DLD1 (cell line): ENCODE results near the gene GRAP2.

Source experiments
- in situ Hi-C: cut with HindIII; loops from 2 replicates; pipeline ENCODE4 v1.10.0; 2017; ENCODE audit warnings: low sequenced_read_pairs

Gene GRAP2

GRCh38 chr22:39923696-39924095, 22.8 kb downstream of the GRAP2 start:
- in situ Hi-C loops, result no loop called here

GRCh38 chr22:39924286-39924685, 23.4 kb downstream of the GRAP2 start:
- in situ Hi-C loops, result no loop called here

GRCh38 chr22:39925273-39925672, 24.4 kb downstream of the GRAP2 start:
- in situ Hi-C loops, result no loop called here

GRCh38 chr22:39925909-39926679, 25.2 kb downstream of the GRAP2 start:
- in situ Hi-C loops, result no loop called here

GRCh38 chr22:39926753-39927152, 25.9 kb downstream of the GRAP2 start:
- in situ Hi-C loops, result no loop called here

- in situ Hi-C loops, result no loop called here
These were observed 26.7 kb downstream of the GRAP2 start for GRCh38 chr22:39927544-39927943.

GRCh38 chr22:39928536-39929520, 27.9 kb downstream of the GRAP2 start:
- in situ Hi-C loops, result no loop called here

GRCh38 chr22:39931251-39931650, 30.4 kb downstream of the GRAP2 start:
- in situ Hi-C loops, result loop anchor here (5.0 kb wide), 1 partner anchor 74 kb away; no protein-coding TSS in a partner anchor

GRCh38 chr22:39932166-39932565, 31.3 kb downstream of the GRAP2 start:
- in situ Hi-C loops, result loop anchor here (5.0 kb wide), 1 partner anchor 75 kb away; no protein-coding TSS in a partner anchor

GRCh38 chr22:39932918-39933649, 32.2 kb downstream of the GRAP2 start:
- in situ Hi-C loops, result loop anchor here (5.0 kb wide), 1 partner anchor 76 kb away; no protein-coding TSS in a partner anchor

- in situ Hi-C loops, result loop anchor here (5.0 kb wide), 1 partner anchor 76 kb away; no protein-coding TSS in a partner anchor
These were observed 32.9 kb downstream of the GRAP2 start for GRCh38 chr22:39933741-39934140.

- in situ Hi-C loops, result no loop called here
These were observed 34.2 kb downstream of the GRAP2 start for GRCh38 chr22:39935116-39935515.

- in situ Hi-C loops, result no loop called here
These were observed 34.7 kb downstream of the GRAP2 start for GRCh38 chr22:39935612-39936011.

- in situ Hi-C loops, result no loop called here
These were observed 35.8 kb downstream of the GRAP2 start for GRCh38 chr22:39936523-39937145.

- in situ Hi-C loops, result no loop called here
These were observed 37.0 kb downstream of the GRAP2 start for GRCh38 chr22:39937906-39938305.

- in situ Hi-C loops, result no loop called here
These were observed 37.7 kb downstream of the GRAP2 start for GRCh38 chr22:39938509-39939111.

- in situ Hi-C loops, result no loop called here
These were observed 38.9 kb downstream of the GRAP2 start for GRCh38 chr22:39939830-39940229.

- in situ Hi-C loops, result no loop called here
These were observed 39.9 kb downstream of the GRAP2 start for GRCh38 chr22:39940757-39941305.

- in situ Hi-C loops, result no loop called here
These were observed 40.7 kb downstream of the GRAP2 start for GRCh38 chr22:39941601-39942000.
